HG03039 (cell line): Measurements from ENCODE around the gene PDE1A.
A peak's percentile ranks its signal among the peaks of the same experiment; 100 is the strongest.

Experiments used
- ATAC-seq: cut with Tn5 transposase; IDR thresholded peaks from one replicate; pipeline ENCODE4 v1.9.1; 2021; ENCODE audit warnings: mild to moderate bottlenecking, moderate library complexity; ENCODE audit not compliant: unreplicated experiment

The PDE1A gene

GRCh38 chr2:182220335-182220734, 206.5 kb downstream of the PDE1A start:
- no peak for ATAC-seq

GRCh38 chr2:182210669-182211068, 216.2 kb downstream of the PDE1A start:
- ATAC-seq = no peak

GRCh38 chr2:182208421-182208820, 218.4 kb downstream of the PDE1A start:
- no peak for ATAC-seq

- ATAC-seq = peak; percentile 85
Observed at GRCh38 chr2:182207049-182207746, 219.6 kb downstream of the PDE1A start.

GRCh38 chr2:182197529-182197928, 229.3 kb downstream of the PDE1A start:
- ATAC-seq = no peak

GRCh38 chr2:182193291-182193690, 233.5 kb downstream of the PDE1A start:
- no peak for ATAC-seq

- ATAC-seq = no peak
Observed at GRCh38 chr2:182191061-182191460, 235.8 kb downstream of the PDE1A start.

- no peak for ATAC-seq
Observed at GRCh38 chr2:182187130-182187529, 239.7 kb downstream of the PDE1A start.

GRCh38 chr2:182186132-182186735, 240.6 kb downstream of the PDE1A start:
- no peak for ATAC-seq

- no peak for ATAC-seq
Observed at GRCh38 chr2:182182436-182182835, 244.4 kb downstream of the PDE1A start.

- ATAC-seq = no peak
Observed at GRCh38 chr2:182181381-182181780, 245.5 kb downstream of the PDE1A start.

GRCh38 chr2:182179176-182179575, 247.7 kb downstream of the PDE1A start:
- no peak for ATAC-seq

GRCh38 chr2:182173944-182174622, 252.8 kb downstream of the PDE1A start:
- no peak for ATAC-seq

- no peak for ATAC-seq
Observed at GRCh38 chr2:182170341-182170740, 256.5 kb downstream of the PDE1A start.

- no peak for ATAC-seq
Observed at GRCh38 chr2:182167882-182168281, 259.0 kb downstream of the PDE1A start.

GRCh38 chr2:182166841-182167240, 260.0 kb downstream of the PDE1A start:
- no peak for ATAC-seq

- no peak for ATAC-seq
Observed at GRCh38 chr2:182166406-182166805, 260.4 kb downstream of the PDE1A start.

GRCh38 chr2:182165202-182165601, 261.6 kb downstream of the PDE1A start:
- no peak for ATAC-seq

- no peak for ATAC-seq
Observed at GRCh38 chr2:182164686-182165085, 262.1 kb downstream of the PDE1A start.

- no peak for ATAC-seq
Observed at GRCh38 chr2:182163878-182164277, 263.0 kb downstream of the PDE1A start.

- ATAC-seq = no peak
Observed at GRCh38 chr2:182148344-182148743, 278.5 kb downstream of the PDE1A start.

GRCh38 chr2:182144776-182145165, 282.1 kb downstream of the PDE1A start:
- no peak for ATAC-seq
